ENCODE data around the gene MGAT4A.

- TF ChIP-seq CTCF (conservative IDR thresholded peaks at IDR 0.05; ENCODE audit: low read length) (no peak), EZH2phosphoT487 (IDR thresholded peaks at IDR 0.05; ENCODE audit: borderline replicate concordance) (no peak)
These were observed 15.0 kb downstream of the MGAT4A start for GRCh38 chr2:98715812-98716451.

Data from Loucy (cell line).